GM12873 (cell line): ENCODE data around the gene EML5.
A peak's percentile ranks its signal among the peaks of the same experiment; 100 is the strongest.

Experiments used
- CTCF ChIP-seq: IDR thresholded peaks from 2 replicates; pipeline ENCODE4 v1.5.1; 2012; ENCODE audit warnings: low read depth, mild to moderate bottlenecking, moderate library complexity, low read length, control low read depth; ENCODE audit not compliant: insufficient read depth; ENCODE audit errors: missing control alignments

Gene EML5

DNA sequence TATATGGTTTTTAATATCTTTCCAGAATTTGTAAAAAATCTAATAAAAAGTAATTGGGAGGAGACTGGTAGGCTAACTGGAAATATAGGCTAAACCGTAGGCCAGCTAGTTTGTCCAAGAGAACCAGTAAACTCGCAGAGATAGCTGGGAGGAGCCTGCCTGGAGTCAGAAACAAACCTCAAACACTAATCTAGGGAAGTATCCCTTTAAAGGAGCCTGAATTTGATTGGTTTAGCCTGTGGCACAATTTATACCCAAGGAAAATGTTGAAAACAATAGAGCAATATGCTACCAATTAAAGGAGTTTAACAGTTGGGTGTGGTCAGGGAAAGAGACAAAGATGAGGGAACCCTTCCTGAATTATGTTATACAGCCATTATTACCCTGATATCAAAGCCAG lies 109.6 kb downstream of the EML5 start:
- TF ChIP-seq CTCF = no peak

GRCh38 chr14:88682495-88683114 lies 110.1 kb downstream of the EML5 start:
- no peak for TF ChIP-seq CTCF

GRCh38 chr14:88681755-88682494 lies 110.8 kb downstream of the EML5 start:
- TF ChIP-seq CTCF = no peak

DNA sequence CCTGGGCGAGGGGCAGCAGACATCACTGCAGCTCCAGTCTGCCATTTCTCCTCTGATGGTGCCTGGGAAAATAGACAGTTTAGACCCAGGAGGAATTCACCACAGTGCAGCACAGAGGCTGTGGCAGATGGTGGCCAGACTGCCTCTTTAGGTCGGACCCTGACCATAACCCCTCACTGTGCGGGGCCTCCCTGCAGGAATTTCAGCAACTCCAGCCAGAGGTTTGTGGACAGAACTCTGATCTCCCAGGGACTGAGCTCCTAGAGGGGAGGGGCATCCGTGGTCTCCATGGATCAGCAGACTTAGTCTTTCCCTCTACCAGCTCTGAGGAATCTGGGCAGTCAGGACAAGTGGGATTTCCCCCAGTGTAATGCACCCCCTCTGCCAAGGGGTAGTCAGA lies 123.4 kb downstream of the EML5 start:
- no peak for TF ChIP-seq CTCF

DNA sequence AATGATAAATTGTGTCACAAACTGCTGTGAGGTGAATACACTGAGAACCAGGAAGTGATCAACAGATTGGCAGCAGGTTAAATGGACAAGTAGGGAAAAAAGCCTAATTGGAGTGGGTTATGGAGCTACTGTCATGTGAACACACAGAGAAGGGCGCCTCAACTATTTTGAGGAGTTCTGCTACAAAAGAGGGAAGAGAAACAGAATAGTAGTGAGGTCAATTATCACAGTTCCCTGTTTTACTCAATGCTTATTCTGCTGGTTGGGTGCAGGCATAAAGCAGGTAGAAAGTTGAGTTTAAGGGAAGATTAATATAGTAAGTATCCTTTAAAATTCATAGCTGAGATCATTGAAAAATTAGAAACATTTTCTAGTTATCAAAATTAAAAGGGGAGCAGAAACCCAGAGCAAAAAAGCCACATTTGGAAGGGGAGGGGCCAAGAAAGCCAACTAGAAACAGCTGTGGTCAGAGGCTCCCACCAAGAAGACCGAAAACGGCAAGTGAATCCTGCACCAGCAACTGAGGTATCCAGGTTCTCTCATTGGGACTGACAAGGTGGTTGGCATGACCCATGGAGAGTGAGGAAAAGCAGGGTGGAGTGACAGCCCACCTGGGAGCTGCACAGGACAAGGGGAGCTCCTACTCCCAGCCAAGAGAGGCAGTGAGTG lies 124.2 kb downstream of the EML5 start:
- no peak for TF ChIP-seq CTCF

GRCh38 chr14:88667555-88668273 lies 125.0 kb downstream of the EML5 start:
- TF ChIP-seq CTCF = peak; percentile 94

DNA sequence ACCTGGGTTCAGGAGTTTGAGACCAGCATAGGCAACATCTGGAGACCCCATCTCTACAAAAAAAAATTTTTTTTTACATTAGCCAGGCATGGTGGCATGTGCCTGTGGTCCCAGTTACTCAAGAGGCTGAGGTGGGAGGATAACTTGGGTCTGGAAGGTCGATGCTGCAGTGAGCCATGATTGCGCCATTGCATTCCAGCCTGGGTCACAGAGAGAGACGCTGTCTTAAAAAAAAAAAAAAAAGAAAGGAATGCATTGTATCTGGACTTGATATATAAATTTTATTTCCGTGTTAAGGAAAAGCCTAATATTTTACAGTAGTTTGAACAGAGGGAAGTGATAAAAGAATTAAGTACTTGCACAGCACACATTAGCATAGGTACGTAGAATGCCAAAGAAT lies 132.7 kb downstream of the EML5 start:
- TF ChIP-seq CTCF = no peak
